Kidney capillary endothelial cell (primary cell): ENCODE data around the gene PLK2.
A peak's percentile ranks its signal among the peaks of the same experiment; 100 is the strongest.

Experiments
- DNase-seq: peaks from one replicate; pipeline ENCODE4 v3.0.0-alpha.2; 2018; ENCODE audit warnings: low spot score

Gene PLK2

GRCh38 chr5:58460002-58460731 is at the start of gene PLK2:
Gene PLK2 (minus strand): TSS chr5:58460086. CDS start chr5:58459959, 127 bp downstream.
- peak; percentile 87 for DNase-seq

GRCh38 chr5:58507715-58508114 is 47.8 kb upstream of the PLK2 start:
- DNase-seq, result no peak

GRCh38 chr5:58505971-58506640 is 46.2 kb upstream of the PLK2 start:
- no peak for DNase-seq

- no peak for DNase-seq
Measured at GRCh38 chr5:58505502-58505901, 45.6 kb upstream of the PLK2 start.

DNA sequence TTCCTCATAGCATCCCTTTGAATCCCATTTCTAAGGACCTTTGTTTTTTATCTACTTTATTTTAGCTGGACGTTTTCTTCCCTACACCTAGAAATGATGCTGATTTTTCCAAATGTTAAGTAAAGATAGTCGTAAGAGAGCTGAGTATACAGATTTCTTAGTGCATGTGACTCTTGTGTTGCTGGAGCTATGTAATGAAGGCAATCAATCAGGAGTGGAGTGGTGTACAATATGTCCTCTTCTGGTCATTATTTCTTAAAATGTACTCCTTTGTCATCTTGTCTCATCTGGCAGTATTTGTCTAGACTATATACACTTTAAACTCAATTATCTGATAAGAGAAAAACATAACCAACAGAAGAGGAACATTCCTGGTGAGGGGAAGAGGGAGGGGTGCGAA is 44.9 kb upstream of the PLK2 start:
- DNase-seq, result no peak

- no peak for DNase-seq
Measured at GRCh38 chr5:58503390-58504046, 43.6 kb upstream of the PLK2 start.

DNA sequence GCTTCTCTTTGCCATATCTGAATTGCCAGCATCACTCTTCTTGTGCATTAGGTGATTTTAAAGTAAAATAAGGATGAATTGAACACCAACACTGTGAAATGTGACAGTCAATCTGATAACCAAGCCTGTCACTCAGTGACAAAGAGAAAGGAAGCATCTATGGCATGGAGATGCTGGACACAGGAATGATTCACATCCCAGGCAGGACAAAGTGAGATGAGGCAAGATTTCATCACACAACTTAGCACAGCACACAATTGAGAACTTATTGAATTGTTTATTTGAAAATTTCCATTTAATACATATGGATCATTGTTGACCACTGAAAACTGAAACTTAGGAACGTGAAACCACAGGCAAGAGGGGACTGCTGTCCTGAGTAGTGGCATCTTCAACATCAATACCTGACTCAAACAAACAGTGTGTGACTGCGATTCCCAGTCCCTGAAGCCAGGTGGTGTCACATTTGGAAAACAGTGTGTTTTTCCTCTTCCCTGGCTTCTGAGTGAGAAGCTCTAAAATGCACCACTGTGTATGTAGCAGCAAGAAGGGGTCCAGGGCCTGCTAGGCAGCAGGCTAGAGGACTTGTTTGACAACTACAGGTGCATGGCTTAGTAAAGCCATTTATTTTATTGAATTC is 42.0 kb upstream of the PLK2 start:
- no peak for DNase-seq

- DNase-seq, result no peak
Measured at GRCh38 chr5:58499941-58500340, 40.1 kb upstream of the PLK2 start.

- DNase-seq, result no peak
Measured at GRCh38 chr5:58499231-58499630, 39.3 kb upstream of the PLK2 start.

GRCh38 chr5:58498340-58498942 is 38.6 kb upstream of the PLK2 start:
- DNase-seq, result peak; percentile 23

DNA sequence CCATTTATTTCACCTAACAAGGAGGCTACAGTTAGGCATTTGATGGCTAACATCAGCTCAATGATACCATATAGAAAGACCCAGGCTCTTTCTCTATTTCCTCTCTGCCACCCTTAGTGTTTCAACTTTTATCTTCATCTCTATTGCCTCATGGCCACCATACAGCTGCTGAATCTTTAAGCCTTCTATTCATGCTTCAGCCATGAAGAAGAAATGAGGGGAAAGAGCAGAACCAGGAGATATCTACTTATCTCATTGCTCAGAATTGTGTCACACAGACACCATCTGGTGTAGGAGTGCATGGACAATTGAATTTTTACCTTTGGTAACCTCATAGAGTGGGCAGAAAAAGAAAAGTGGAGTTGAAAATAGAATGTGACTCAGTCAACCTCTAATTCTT is 38.0 kb upstream of the PLK2 start:
- no peak for DNase-seq

GRCh38 chr5:58497386-58497785 is 37.5 kb upstream of the PLK2 start:
- no peak for DNase-seq

DNA sequence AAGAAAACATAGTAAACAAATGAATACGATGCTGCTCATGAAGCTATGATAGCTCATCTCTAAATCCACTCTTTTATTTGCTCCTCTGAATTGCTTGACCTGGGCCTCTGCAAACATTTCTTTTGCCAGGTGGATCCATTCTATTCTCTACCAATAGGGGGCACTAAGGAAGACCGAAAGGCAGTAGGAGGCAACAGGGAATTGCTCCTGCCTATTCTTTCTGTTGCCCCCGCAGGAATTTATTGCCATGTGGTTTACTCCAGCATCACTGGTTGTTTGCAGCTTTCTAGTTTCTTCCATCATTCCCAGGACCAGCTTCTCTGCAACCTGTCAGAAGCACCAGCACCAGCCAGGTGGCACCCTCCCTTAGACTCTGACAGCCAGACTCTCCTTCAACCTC is 36.6 kb upstream of the PLK2 start:
- DNase-seq, result no peak

GRCh38 chr5:58493141-58493540 is 33.3 kb upstream of the PLK2 start:
- DNase-seq, result no peak

- DNase-seq, result no peak
Measured at GRCh38 chr5:58491216-58491892, 31.5 kb upstream of the PLK2 start, which contains the start of gene GAPT. Gene GAPT (plus strand): TSS chr5:58491435. CDS start chr5:58494537, 3,102 bp downstream.

DNA sequence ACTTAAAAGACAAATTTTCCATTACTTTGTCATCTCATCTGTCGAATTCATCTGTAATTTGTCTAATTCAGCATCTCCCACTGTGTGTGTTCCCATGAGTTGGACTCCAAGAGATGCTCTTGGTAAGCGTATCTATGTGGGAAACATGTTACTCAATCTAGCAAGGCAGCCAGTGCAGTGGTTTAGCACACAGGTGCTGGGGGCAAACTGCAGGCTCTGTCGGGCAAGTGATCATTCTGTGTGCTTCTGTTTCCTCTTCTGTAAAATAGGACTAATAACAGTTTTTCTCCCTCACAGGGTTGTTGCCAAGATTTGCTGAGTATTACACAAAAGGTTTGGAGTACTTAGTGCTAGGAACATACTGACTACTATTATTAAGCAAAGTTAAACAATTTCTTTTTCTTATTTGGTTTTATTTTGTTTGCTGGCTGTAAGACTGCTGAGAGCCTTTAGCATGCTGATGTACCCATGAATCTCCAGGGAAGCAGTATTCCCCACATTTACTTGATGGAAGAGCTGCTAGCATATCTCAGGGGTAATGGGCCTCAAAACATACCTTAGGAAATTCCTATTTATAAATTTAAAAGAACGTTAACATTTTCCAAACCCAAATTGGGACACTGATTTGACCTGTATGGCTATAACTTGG is 30.6 kb upstream of the PLK2 start:
- DNase-seq, result no peak

GRCh38 chr5:58486290-58486689 is 26.4 kb upstream of the PLK2 start:
- no peak for DNase-seq

- DNase-seq, result no peak
Measured at GRCh38 chr5:58484505-58484904, 24.6 kb upstream of the PLK2 start.

DNA sequence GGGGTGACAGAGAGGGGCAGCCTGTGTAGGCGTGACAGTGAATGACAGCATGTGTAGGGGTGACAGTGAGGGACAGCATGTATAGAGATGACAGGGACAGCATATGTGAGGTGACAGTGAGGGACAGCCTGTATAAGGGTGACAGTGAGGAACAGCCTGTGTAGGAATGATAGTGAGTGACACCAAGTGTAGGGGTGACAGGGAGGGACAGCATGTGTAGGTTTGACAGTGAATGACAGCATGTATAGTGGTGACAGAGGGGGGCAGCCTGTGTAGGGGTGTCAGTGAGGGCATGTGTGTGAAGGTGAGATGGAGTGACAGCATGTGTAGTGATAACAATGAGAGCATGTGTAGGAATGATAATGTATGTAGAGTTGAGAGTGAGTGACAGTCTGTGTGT is 22.6 kb upstream of the PLK2 start:
- DNase-seq, result no peak

GRCh38 chr5:58481828-58482227 is 21.9 kb upstream of the PLK2 start:
- no peak for DNase-seq

DNA sequence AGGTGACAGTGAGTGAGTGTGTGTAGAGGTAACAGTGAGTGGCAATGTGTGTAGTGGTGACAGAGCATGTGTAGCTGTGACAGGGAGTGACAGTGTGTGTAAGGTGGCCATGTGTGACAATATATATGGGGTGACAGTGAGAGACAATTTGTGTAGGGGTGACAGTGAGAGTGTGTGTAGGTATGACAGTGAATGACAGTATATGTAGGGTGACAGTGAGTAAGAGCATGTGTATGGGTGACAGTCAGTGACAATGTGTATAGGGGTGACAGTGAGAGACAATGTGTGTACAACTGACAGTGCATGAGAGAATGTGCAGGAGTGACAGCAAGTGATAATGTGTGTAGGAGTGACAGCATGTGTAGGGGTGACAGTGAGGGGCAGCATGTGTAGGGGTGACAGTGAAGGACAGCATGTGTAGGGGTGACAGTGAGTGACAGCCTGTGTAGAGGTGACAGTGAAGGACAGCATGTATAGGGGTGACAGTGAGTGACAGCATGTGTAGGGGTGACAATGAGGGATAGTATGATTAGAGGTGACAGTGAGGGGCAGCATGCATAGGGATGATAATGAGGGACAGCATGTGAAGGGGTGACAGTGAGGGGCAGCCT is 21.3 kb upstream of the PLK2 start:
- no peak for DNase-seq
